GM12872 (cell line): ENCODE measurements around the gene MMADHC.

Experiments used
- CTCF ChIP-seq: IDR thresholded peaks from 3 replicates; pipeline ENCODE4 v1.5.1; 2011; ENCODE audit warnings: low read depth, mild to moderate bottlenecking, low read length, moderate library complexity; ENCODE audit not compliant: insufficient read depth

Gene MMADHC

DNA sequence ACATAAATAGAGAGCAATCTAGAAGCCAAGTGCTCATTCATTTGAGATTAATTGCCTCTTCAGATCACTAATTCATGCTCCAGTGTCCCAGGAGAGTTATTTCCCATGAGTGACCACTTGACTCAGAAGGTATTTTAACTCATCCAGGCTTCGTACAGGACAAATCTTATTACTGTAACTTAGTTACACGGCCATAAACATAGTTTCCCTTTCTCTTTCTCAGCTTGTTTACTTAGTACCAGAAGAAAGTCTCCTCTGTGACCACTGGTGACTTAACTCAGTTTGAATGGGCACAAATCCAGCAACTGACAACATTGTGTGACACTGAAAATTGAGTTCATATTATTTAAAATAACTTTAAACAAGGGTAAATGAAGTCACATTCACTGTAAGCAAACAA lies 25.3 kb downstream of the MMADHC start:
- no peak for TF ChIP-seq CTCF

GRCh38 chr2:149561309-149561926 lies 26.2 kb downstream of the MMADHC start:
- peak; percentile 57 for TF ChIP-seq CTCF

- TF ChIP-seq CTCF, result no peak
Observed at GRCh38 chr2:149559341-149560068, 28.1 kb downstream of the MMADHC start.

GRCh38 chr2:149556452-149556851 lies 31.1 kb downstream of the MMADHC start:
- TF ChIP-seq CTCF, result no peak

- no peak for TF ChIP-seq CTCF
Observed at GRCh38 chr2:149552830-149553229, 34.7 kb downstream of the MMADHC start.

GRCh38 chr2:149552226-149552625 lies 35.3 kb downstream of the MMADHC start:
- no peak for TF ChIP-seq CTCF

DNA sequence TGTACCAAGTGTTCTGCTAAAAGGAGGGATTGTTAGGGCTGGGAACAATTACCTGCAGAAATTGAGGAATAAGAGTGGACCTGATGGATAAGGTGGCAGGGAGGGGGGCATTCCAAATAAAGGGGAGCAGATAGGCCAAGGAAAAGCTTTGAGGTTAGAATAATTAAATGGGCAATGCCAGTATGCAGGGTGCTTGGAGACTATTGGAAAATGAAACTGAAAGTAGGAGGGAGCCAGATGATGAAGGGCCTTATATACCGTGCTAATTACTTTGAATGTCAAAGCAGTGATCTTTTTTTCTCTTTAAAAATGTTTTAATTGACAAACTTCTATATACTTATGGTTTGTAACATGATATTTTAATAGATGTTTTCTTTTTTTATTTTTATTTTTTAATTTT lies 42.9 kb downstream of the MMADHC start:
- no peak for TF ChIP-seq CTCF
